Liver (tissue), 9 donors: ENCODE measurements around the gene SLC35E1. TPM values are rescaled to one million over a fixed set of nuclear protein-coding genes. Genes with fewer than 3 reads are reported as not detected.

Experiments
- DNase-seq: peaks from one replicate; pipeline ENCODE4 v3.0.0-alpha.2; 2017; ENCODE audit warnings: low spot score
- H3K27ac ChIP-seq, 2 donors: one replicate each; pipeline ENCODE4 v1.7.0; 2013; ENCODE audit warnings: inconsistent platforms in 2 of 2, low read length in 2 of 2, control low read depth in 1 of 2, low read depth in 1 of 2, mild to moderate bottlenecking in 1 of 2
- H3K27me3 ChIP-seq, 4 donors: one replicate each; pipeline versions ENCODE4 v1.6.1 to v1.7.0; 2013; ENCODE audit warnings: low read length in 3 of 4, inconsistent platforms in 1 of 4, mild to moderate bottlenecking in 1 of 4, moderate library complexity in 1 of 4; ENCODE audit not compliant: control insufficient read depth in 4 of 4, insufficient read depth in 4 of 4
- H3K36me3 ChIP-seq, 4 donors: one replicate each; pipeline versions ENCODE4 v1.6.1 to v1.7.0; 2013; ENCODE audit warnings: low read length in 3 of 4, mild to moderate bottlenecking in 3 of 4, low read depth in 1 of 4, moderate library complexity in 1 of 4; ENCODE audit not compliant: control insufficient read depth in 4 of 4, insufficient read depth in 3 of 4
- H3K4me1 ChIP-seq, 4 donors: one replicate each; pipeline versions ENCODE4 v1.6.1 to v1.7.0; 2013; ENCODE audit warnings: low read length in 3 of 4, mild to moderate bottlenecking in 3 of 4, moderate library complexity in 1 of 4; ENCODE audit not compliant: control insufficient read depth in 4 of 4, insufficient read depth in 4 of 4
- H3K4me3 ChIP-seq, 3 donors: one replicate each; pipeline versions ENCODE4 v1.6.1 to v1.7.0; 2013; ENCODE audit warnings: low read length in 3 of 3, control low read depth in 1 of 3, low read depth in 1 of 3, mild to moderate bottlenecking in 1 of 3
- H3K9ac ChIP-seq, 2 donors: one replicate each; pipeline ENCODE4 v1.7.0; 2013; ENCODE audit warnings: low read length in 2 of 2, mild to moderate bottlenecking in 2 of 2, moderate library complexity in 2 of 2, control low read depth in 1 of 2, low read depth in 1 of 2
- H3K9me3 ChIP-seq, 4 donors: one replicate each; pipeline versions ENCODE4 v1.6.1 to v1.7.0; 2013; ENCODE audit warnings: low read length in 3 of 4; ENCODE audit not compliant: control insufficient read depth in 4 of 4
- ATF3 ChIP-seq: IDR thresholded peaks from 2 replicates; pipeline ENCODE4 v1.6.1; 2016; ENCODE audit warnings: antibody characterized with exemption
- EGR1 ChIP-seq, 2 donors: IDR thresholded peaks; 2 replicates each; pipeline ENCODE4 v1.6.1; 2016 to 2018; ENCODE audit warnings: antibody characterized with exemption in 2 of 2, low read depth in 2 of 2
- FOXA1 ChIP-seq: IDR thresholded peaks from 2 replicates; pipeline ENCODE4 v1.6.1; 2016; ENCODE audit warnings: antibody characterized with exemption
- HNF4A ChIP-seq, 2 donors: conservative IDR thresholded peaks; 2 replicates each; pipeline ENCODE4 v1.6.1; 2016; ENCODE audit warnings: antibody characterized with exemption in 2 of 2, mild to moderate bottlenecking in 2 of 2
- HNF4G ChIP-seq: IDR thresholded peaks from 2 replicates; pipeline ENCODE4 v1.6.1; 2016; ENCODE audit warnings: antibody characterized with exemption
- JUND ChIP-seq, 2 donors: IDR thresholded peaks; 2 replicates each; pipeline ENCODE4 v1.6.1; 2016; ENCODE audit warnings: antibody characterized with exemption in 2 of 2
- NR2F2 ChIP-seq: IDR thresholded peaks from 2 replicates; pipeline ENCODE4 v1.6.1; 2016; ENCODE audit warnings: antibody characterized with exemption
- RAD21 ChIP-seq, 2 donors: IDR thresholded peaks; 2 replicates each; pipeline ENCODE4 v1.6.1; 2016; ENCODE audit warnings: antibody characterized with exemption in 2 of 2, mild to moderate bottlenecking in 2 of 2
- RXRA ChIP-seq, 2 donors: IDR thresholded peaks; 2 replicates each; pipeline ENCODE4 v1.6.1; 2017 to 2018; ENCODE audit warnings: antibody characterized with exemption in 2 of 2, mild to moderate bottlenecking in 1 of 2
- SP1 ChIP-seq: IDR thresholded peaks from 2 replicates; pipeline ENCODE4 v1.6.1; 2018; ENCODE audit warnings: antibody characterized with exemption, mild to moderate bottlenecking
- TAF1 ChIP-seq: conservative IDR thresholded peaks from 2 replicates; pipeline ENCODE4 v1.6.1; 2016; ENCODE audit warnings: antibody characterized with exemption, mild to moderate bottlenecking
- WGBS: extraction: QIAGEN DNeasy Blood & Tissue Kit; methylation state at CpG from one replicate; pipeline ENCODE4 v1.1.7; 2013; 5-methylcytosine and 5-hydroxymethylcytosine counted together
- polyA plus RNA-seq, 2 donors: library from polyadenylated mRNA; stranded (reverse) in 1 of 2; unstranded in 1 of 2; fragments of 200-250 nt in 1 of 2; fragments of >200 nt in 1 of 2; fragmentation: Nextera tagmentation in 1 of 2; extraction: Ambion mirVana in 1 of 2; gene quantifications; one replicate each; pipeline versions ENCODE4 v1.2.1 to v1.2.3, GENCODE V29; 2013 to 2015
- total RNA-seq, 2 donors: library from RNA; depleted of rRNA; stranded (reverse); fragments of >200 nt; gene quantifications; one replicate each; pipeline ENCODE4 v1.2.3, GENCODE V29; 2014
- TF ChIP-seq, protein P1 (sequence below): fragments of 150-350 bp; IDR thresholded peaks from 2 replicates; pipeline ENCODE4 v1.5.1; 2017; ENCODE audit warnings: improper control_type of control experiment, low read depth, low read length; ENCODE audit not compliant: missing input control
- TF ChIP-seq, protein P2 (sequence below): IDR thresholded peaks from 2 replicates; pipeline ENCODE4 v1.6.1; 2016; ENCODE audit warnings: antibody characterized with exemption
- TF ChIP-seq, protein P3 (sequence below): IDR thresholded peaks from 2 replicates; pipeline ENCODE4 v1.6.1; 2016; ENCODE audit warnings: antibody characterized with exemption, mild to moderate bottlenecking
- donor health status: healthy.
- donor health status: healthy.
- donor health status: healthy.
- donor health status: healthy.
- donor health status: healthy.

The SLC35E1 gene
- total and polyA plus RNA-seq, 4 donors = 11.2 to 20.5 (median 12.1) TPM

- no peak for TF ChIP-seq ATF3
Measured at GRCh38 chr19:16524991-16525734, 47.1 kb downstream of the SLC35E1 start (continued).

GRCh38 chr19:16522559-16523377, 49.4 kb downstream of the SLC35E1 start:
- H3K9me3 ChIP-seq = no peaks in the 10 kb centered on the region
- TF ChIP-seq HNF4A (conservative IDR thresholded peaks at IDR 0.05) = no peak
- TF ChIP-seq TAF1 = no peak
- no peak for TF ChIP-seq ATF3
- no peak for TF ChIP-seq JUND (IDR thresholded peaks at IDR 0.05)
- TF ChIP-seq, protein P1, sequence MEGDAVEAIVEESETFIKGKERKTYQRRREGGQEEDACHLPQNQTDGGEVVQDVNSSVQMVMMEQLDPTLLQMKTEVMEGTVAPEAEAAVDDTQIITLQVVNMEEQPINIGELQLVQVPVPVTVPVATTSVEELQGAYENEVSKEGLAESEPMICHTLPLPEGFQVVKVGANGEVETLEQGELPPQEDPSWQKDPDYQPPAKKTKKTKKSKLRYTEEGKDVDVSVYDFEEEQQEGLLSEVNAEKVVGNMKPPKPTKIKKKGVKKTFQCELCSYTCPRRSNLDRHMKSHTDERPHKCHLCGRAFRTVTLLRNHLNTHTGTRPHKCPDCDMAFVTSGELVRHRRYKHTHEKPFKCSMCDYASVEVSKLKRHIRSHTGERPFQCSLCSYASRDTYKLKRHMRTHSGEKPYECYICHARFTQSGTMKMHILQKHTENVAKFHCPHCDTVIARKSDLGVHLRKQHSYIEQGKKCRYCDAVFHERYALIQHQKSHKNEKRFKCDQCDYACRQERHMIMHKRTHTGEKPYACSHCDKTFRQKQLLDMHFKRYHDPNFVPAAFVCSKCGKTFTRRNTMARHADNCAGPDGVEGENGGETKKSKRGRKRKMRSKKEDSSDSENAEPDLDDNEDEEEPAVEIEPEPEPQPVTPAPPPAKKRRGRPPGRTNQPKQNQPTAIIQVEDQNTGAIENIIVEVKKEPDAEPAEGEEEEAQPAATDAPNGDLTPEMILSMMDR = no peak
- TF ChIP-seq, protein P2, sequence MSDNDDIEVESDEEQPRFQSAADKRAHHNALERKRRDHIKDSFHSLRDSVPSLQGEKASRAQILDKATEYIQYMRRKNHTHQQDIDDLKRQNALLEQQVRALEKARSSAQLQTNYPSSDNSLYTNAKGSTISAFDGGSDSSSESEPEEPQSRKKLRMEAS = no peak
- no peak for TF ChIP-seq RAD21 (IDR thresholded peaks at IDR 0.05)
- TF ChIP-seq FOXA1 = no peak

DNA sequence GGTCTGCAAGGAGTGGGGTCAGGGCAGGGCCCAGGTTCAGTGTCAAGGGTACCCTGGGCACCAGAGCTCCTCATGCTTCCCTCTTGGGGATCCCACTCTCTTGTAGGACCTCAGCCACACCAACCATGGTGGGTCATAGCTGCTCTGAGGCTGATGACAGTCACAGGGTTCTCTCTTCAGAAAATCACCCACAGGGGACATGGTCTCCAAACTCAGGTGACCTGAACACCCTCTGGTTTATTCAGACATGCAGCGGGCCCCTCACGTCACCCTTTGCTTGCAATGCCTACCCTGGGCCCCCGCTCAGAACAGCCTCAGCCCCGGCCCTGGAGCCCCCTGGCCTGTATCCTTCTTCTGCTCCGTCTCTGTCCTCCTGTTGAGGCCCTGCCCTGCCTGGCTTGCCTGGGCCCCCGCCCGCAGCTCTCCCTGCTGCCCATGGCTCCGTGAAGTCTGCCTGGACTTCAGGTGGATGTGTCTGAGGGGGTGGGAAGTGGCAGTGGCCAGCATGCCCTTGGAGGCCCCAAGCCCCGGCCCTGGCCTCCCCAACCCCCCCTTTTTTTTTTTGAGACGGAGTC, 50.4 kb downstream of the SLC35E1 start:
- no peaks in the 10 kb centered on the region for H3K27me3 ChIP-seq
- TF ChIP-seq FOXA1 (no peak), RXRA (IDR thresholded peaks at IDR 0.05) (no peak), TAF1 (no peak), SP1 (no peak), ATF3 (no peak), EGR1 (IDR thresholded peaks at IDR 0.05; ENCODE audit: low read depth in 2 of 2) (no peak), JUND (IDR thresholded peaks at IDR 0.05) (no peak), NR2F2 (no peak), RAD21 (IDR thresholded peaks at IDR 0.05) (no peak), HNF4A (conservative IDR thresholded peaks at IDR 0.05) (no peak), HNF4G (no peak)
- TF ChIP-seq, protein P2 = no peak
- TF ChIP-seq, protein P1 = no peak
- TF ChIP-seq, protein P3, sequence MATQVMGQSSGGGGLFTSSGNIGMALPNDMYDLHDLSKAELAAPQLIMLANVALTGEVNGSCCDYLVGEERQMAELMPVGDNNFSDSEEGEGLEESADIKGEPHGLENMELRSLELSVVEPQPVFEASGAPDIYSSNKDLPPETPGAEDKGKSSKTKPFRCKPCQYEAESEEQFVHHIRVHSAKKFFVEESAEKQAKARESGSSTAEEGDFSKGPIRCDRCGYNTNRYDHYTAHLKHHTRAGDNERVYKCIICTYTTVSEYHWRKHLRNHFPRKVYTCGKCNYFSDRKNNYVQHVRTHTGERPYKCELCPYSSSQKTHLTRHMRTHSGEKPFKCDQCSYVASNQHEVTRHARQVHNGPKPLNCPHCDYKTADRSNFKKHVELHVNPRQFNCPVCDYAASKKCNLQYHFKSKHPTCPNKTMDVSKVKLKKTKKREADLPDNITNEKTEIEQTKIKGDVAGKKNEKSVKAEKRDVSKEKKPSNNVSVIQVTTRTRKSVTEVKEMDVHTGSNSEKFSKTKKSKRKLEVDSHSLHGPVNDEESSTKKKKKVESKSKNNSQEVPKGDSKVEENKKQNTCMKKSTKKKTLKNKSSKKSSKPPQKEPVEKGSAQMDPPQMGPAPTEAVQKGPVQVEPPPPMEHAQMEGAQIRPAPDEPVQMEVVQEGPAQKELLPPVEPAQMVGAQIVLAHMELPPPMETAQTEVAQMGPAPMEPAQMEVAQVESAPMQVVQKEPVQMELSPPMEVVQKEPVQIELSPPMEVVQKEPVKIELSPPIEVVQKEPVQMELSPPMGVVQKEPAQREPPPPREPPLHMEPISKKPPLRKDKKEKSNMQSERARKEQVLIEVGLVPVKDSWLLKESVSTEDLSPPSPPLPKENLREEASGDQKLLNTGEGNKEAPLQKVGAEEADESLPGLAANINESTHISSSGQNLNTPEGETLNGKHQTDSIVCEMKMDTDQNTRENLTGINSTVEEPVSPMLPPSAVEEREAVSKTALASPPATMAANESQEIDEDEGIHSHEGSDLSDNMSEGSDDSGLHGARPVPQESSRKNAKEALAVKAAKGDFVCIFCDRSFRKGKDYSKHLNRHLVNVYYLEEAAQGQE = no peak
- peaks cover 2 to 18% (median 10%) of the 10 kb centered on the region in 4 donors for H3K4me1 ChIP-seq
- DNase-seq = no peak
- H3K9ac ChIP-seq = no peak overlapping the region
- H3K4me3 ChIP-seq = no peak overlapping the region
- no peaks in the 10 kb centered on the region for H3K9me3 ChIP-seq
- H3K27ac ChIP-seq = no peak overlapping the region
- peaks cover 39 to 72% (median 50%) of the 10 kb centered on the region in 4 donors for H3K36me3 ChIP-seq
- WGBS = 95% methylated on average over 10 of the region's 10 CpGs

More at GRCh38 chr19:16522559-16523377, 49.4 kb downstream of the SLC35E1 start:
- Histone ChIP-seq H3K4me3 (no peak overlapping the region), H3K27ac (no peak overlapping the region), H3K9ac (no peak overlapping the region), H3K27me3 (no peaks in the 10 kb centered on the region), H3K4me1 (peaks cover 4 to 25% (median 17%) of the 10 kb centered on the region in 4 donors), H3K36me3 (peaks cover 41 to 76% (median 50%) of the 10 kb centered on the region in 4 donors)
- WGBS = 95% methylated on average over 25 of the region's 25 CpGs
- peak; percentile 24 for DNase-seq
